HepG2 (cell line): ENCODE results near the gene TSPAN32. TPM values are rescaled to one million over a fixed set of nuclear protein-coding genes. Genes with fewer than 3 reads are reported as not detected.
A peak's percentile ranks its signal among the peaks of the same experiment; 100 is the strongest.

Source experiments
- AKAP8 ChIP-seq: sonication (generic); formaldehyde crosslinking; IDR thresholded peaks from 2 replicates; pipeline ENCODE4 v1.5.1; 2020; ENCODE audit warnings: mild to moderate bottlenecking, missing genetic modification reagents
- ARID5B ChIP-seq: IDR thresholded peaks from 2 replicates; pipeline ENCODE4 v1.4.0; 2020; ENCODE audit warnings: mild to moderate bottlenecking, missing genetic modification reagents
- BORCS8-MEF2B ChIP-seq: sonication (generic); formaldehyde crosslinking; IDR thresholded peaks from 2 replicates; pipeline ENCODE4 v1.8.0; 2022; ENCODE audit warnings: mild to moderate bottlenecking, missing genetic modification reagents
- HIVEP1 ChIP-seq: sonication (generic); formaldehyde crosslinking; IDR thresholded peaks from 2 replicates; pipeline ENCODE4 v1.4.0; 2020; ENCODE audit warnings: mild to moderate bottlenecking, missing genetic modification reagents
- IRX3 ChIP-seq: sonication (generic); formaldehyde crosslinking; IDR thresholded peaks from 2 replicates; pipeline ENCODE4 v1.8.1; 2023; ENCODE audit warnings: mild to moderate bottlenecking, low read depth, missing genetic modification reagents, borderline replicate concordance
- KLF16 ChIP-seq, 2 experiments: sonication (generic) in 1 of 2; formaldehyde crosslinking in 1 of 2; IDR thresholded peaks; 2 replicates each; pipeline versions ENCODE4 v1.6.1 to v1.8.0; 2016 to 2023; ENCODE audit warnings: missing genetic modification reagents in 2 of 2, missing compliant biosample characterization in 1 of 2
- KLF9 ChIP-seq: IDR thresholded peaks from 2 replicates; pipeline ENCODE4 v1.6.1; 2016; ENCODE audit warnings: low read depth
- NFATC3 ChIP-seq: sonication (generic); formaldehyde crosslinking; IDR thresholded peaks from 2 replicates; pipeline ENCODE4 v1.5.1; 2020; ENCODE audit warnings: mild to moderate bottlenecking, missing genetic modification reagents
- NONO ChIP-seq, 2 experiments: fragments of 450-650 bp in 1 of 2; sonication (generic) in 1 of 2; formaldehyde crosslinking in 1 of 2; IDR thresholded peaks in 1 of 2; conservative IDR thresholded peaks in 1 of 2; 2 replicates each; pipeline versions ENCODE4 v1.6.1 to v1.8.0; 2017 to 2022; ENCODE audit warnings: mild to moderate bottlenecking in 1 of 2, missing genetic modification reagents in 1 of 2, moderate library complexity in 1 of 2
- NRL ChIP-seq: sonication (generic); formaldehyde crosslinking; IDR thresholded peaks from 2 replicates; pipeline ENCODE4 v1.5.0; 2020; ENCODE audit warnings: missing genetic modification reagents, mild to moderate bottlenecking, moderate library complexity, borderline replicate concordance
- RELA ChIP-seq: sonication (generic); formaldehyde crosslinking; IDR thresholded peaks from 2 replicates; pipeline ENCODE4 v1.4.0; 2020; ENCODE audit warnings: missing genetic modification reagents
- SAP130 ChIP-seq: IDR thresholded peaks from 2 replicates; pipeline ENCODE4 v1.6.1; 2016; ENCODE audit warnings: low read depth
- SNAI1 ChIP-seq: sonication (generic); formaldehyde crosslinking; IDR thresholded peaks from 2 replicates; pipeline ENCODE4 v1.5.0; 2020; ENCODE audit warnings: mild to moderate bottlenecking, missing genetic modification reagents, borderline replicate concordance
- STAG1 ChIP-seq: sonication (generic); formaldehyde crosslinking; IDR thresholded peaks from 2 replicates; pipeline ENCODE4 v1.4.0; 2020; ENCODE audit warnings: missing genetic modification reagents
- ZFP36 ChIP-seq: fragments of 150-350 bp; IDR thresholded peaks from 2 replicates; pipeline ENCODE4 v1.6.1; 2018; ENCODE audit warnings: borderline replicate concordance, low read length, low read depth; ENCODE audit not compliant: partially characterized antibody
- ZNF572 ChIP-seq: sonication (generic); formaldehyde crosslinking; IDR thresholded peaks from 2 replicates; pipeline ENCODE4 v1.5.1; 2020; ENCODE audit warnings: mild to moderate bottlenecking, missing genetic modification reagents
- ZNF737 ChIP-seq: sonication (generic); formaldehyde crosslinking; IDR thresholded peaks from 2 replicates; pipeline ENCODE4 v1.5.0; 2020; ENCODE audit warnings: missing genetic modification reagents, mild to moderate bottlenecking, borderline replicate concordance
- ZNF883 ChIP-seq: sonication (generic); formaldehyde crosslinking; IDR thresholded peaks from 2 replicates; pipeline ENCODE4 v1.5.1; 2020; ENCODE audit warnings: mild to moderate bottlenecking, missing genetic modification reagents; ENCODE audit errors: not compliant biosample characterization
- polyA plus RNA-seq, 8 experiments: library from polyadenylated mRNA; depleted of rRNA in 3 of 8; stranded (reverse) in 7 of 8; unstranded in 1 of 8; fragments of >200 nt; fragmentation: Illumina TruSeq in 4 of 8; extraction: Trizol in 4 of 8; gene quantifications; 2 replicates each; pipeline versions ENCODE4 v1.2.1 to v1.2.3, GENCODE V29; 2011 to 2016; ENCODE audit warnings: low read depth in 4 of 8, missing spikeins in 1 of 8, mixed read lengths in 1 of 8; ENCODE audit not compliant: insufficient read depth in 1 of 8
- total RNA-seq, 5 experiments: library from RNA; depleted of rRNA; stranded (reverse); fragments of >200 nt; fragmentation: Illumina TruSeq; extraction: Trizol; gene quantifications; 2 replicates each; pipeline ENCODE4 v1.2.3, GENCODE V29; 2016; ENCODE audit warnings: low read depth in 1 of 5
- TF ChIP-seq, protein P1 (sequence below), 2 experiments: sonication (generic) in 1 of 2; formaldehyde crosslinking in 1 of 2; IDR thresholded peaks; 2 replicates each; pipeline versions ENCODE4 v1.4.0 to v1.6.1; 2018 to 2020; ENCODE audit warnings: missing genetic modification reagents in 2 of 2, borderline replicate concordance in 1 of 2, low read depth in 1 of 2, mild to moderate bottlenecking in 1 of 2, missing biosample characterization in 1 of 2
- TF ChIP-seq, protein P2 (sequence below): sonication (generic); formaldehyde crosslinking; IDR thresholded peaks from 2 replicates; pipeline ENCODE4 v1.5.1; 2020; ENCODE audit warnings: mild to moderate bottlenecking, moderate library complexity, missing genetic modification reagents

Gene TSPAN32
- total and polyA plus RNA-seq, 2 of the 13 experiments (the other 11 are each of a cell fraction or from before 2014, with no cell fraction given), result 0.09 to 0.70 TPM

DNA sequence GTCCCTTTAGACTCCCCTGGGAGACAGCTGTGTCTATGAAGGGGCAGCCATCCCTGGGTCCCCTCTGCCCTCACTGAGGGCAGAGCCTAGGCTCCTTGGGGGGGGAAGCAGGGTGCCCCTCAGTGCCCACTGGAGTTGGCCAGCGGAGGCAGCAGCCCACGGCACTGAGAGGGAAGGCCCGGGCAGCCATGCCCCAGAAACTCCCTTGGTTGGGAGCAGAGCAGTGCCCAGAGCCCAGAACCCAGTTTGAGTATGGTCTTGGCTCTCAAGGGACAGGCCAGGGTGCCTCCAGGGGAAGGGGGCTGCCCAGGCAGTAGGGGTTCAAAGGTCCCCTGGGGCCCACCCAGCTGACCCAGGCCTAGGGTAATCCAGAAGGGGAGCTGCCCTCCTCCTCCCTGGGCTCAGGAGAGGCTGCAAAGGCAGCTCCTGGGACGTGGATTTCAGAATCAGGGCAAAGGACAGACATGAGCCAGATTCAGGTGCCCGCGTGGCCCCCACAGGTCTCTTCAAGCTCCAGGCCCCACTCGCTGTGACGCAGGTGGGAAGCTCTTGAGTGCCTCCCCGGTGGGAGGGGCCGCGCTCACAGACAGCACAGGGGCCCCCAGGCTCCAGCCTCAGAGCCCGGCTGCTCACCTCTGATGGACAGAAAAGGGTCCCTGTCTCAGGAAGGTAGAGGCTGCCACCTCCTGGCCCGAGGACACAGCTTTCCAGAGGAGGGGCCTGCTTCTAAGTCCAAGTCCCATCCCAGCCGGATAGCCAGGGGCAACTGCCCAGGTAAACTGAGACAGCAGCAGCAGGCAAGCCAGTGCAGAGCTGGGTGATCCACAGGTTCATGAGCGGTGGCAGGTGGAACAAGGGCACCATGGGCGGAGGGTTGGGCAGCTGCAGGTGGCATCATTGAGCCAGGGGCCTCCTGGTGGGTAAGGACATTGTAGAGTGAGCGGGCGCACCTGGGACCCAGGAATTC is 2.7 kb upstream of the TSPAN32 start (continued):
- TF ChIP-seq, protein P1, sequence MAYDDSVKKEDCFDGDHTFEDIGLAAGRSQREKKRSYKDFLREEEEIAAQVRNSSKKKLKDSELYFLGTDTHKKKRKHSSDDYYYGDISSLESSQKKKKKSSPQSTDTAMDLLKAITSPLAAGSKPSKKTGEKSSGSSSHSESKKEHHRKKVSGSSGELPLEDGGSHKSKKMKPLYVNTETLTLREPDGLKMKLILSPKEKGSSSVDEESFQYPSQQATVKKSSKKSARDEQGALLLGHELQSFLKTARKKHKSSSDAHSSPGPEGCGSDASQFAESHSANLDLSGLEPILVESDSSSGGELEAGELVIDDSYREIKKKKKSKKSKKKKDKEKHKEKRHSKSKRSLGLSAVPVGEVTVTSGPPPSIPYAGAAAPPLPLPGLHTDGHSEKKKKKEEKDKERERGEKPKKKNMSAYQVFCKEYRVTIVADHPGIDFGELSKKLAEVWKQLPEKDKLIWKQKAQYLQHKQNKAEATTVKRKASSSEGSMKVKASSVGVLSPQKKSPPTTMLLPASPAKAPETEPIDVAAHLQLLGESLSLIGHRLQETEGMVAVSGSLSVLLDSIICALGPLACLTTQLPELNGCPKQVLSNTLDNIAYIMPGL (CRISPR knock-in tag; IDR thresholded peaks at IDR 0.05; ENCODE audit: borderline replicate concordance in 1 of 2, low read depth in 1 of 2), result peak in 1 of 2 experiments; percentile 29; a peak in 1 of 4 replicates
- TF ChIP-seq NFATC3 (CRISPR knock-in tag), result no peak
- TF ChIP-seq KLF16 (CRISPR knock-in tag; IDR thresholded peaks at IDR 0.05), result peak in 1 of 2 experiments; percentile 42; a peak in 1 of 4 replicates
- TF ChIP-seq NONO (IDR thresholded peaks at IDR 0.05), result no peak
- 0 out of 2 replicates have a peak, but pooled peaks have one; percentile 20 for TF ChIP-seq NONO (CRISPR knock-in tag; conservative IDR thresholded peaks at IDR 0.05)
- 0 out of 2 replicates have a peak, but pooled peaks have one; percentile 34 for TF ChIP-seq NRL
- TF ChIP-seq SAP130, result 0 out of 2 replicates have a peak, but pooled peaks have one; percentile 23
- TF ChIP-seq ZNF572 (CRISPR knock-in tag), result no peak
- 0 out of 2 replicates have a peak, but pooled peaks have one; percentile 54 for TF ChIP-seq RELA
- TF ChIP-seq KLF9, result no peak
- TF ChIP-seq IRX3, result peak; percentile 29; the same call in 1 of the 2 replicates
- no peak for TF ChIP-seq ZNF883 (CRISPR knock-in tag)
- no peak for TF ChIP-seq ZNF737
- TF ChIP-seq ARID5B (CRISPR knock-in tag), result 0 out of 2 replicates have a peak, but pooled peaks have one; percentile 27
- TF ChIP-seq, protein P2, sequence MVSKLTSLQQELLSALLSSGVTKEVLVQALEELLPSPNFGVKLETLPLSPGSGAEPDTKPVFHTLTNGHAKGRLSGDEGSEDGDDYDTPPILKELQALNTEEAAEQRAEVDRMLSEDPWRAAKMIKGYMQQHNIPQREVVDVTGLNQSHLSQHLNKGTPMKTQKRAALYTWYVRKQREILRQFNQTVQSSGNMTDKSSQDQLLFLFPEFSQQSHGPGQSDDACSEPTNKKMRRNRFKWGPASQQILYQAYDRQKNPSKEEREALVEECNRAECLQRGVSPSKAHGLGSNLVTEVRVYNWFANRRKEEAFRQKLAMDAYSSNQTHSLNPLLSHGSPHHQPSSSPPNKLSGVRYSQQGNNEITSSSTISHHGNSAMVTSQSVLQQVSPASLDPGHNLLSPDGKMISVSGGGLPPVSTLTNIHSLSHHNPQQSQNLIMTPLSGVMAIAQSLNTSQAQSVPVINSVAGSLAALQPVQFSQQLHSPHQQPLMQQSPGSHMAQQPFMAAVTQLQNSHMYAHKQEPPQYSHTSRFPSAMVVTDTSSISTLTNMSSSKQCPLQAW (CRISPR knock-in tag), result no peak
- no peak for TF ChIP-seq AKAP8
- TF ChIP-seq ZFP36, result peak; percentile 18
- 0 out of 2 replicates have a peak, but pooled peaks have one; percentile 39 for TF ChIP-seq HIVEP1
- peak; percentile 36; the same call in 1 of the 2 replicates for TF ChIP-seq BORCS8-MEF2B
- no peak for TF ChIP-seq SNAI1
- peak; percentile 96 for TF ChIP-seq STAG1 (CRISPR knock-in tag)
